ENCODE measurements around the gene KLF4. TPM values are rescaled to one million over a fixed set of nuclear protein-coding genes. Genes with fewer than 3 reads are reported as not detected.

Gene KLF4
- total and polyA plus RNA-seq, 2 of the 13 experiments (the other 11 are each of a cell fraction or from before 2014, with no cell fraction given), result 0.20 to 0.37 TPM

DNA sequence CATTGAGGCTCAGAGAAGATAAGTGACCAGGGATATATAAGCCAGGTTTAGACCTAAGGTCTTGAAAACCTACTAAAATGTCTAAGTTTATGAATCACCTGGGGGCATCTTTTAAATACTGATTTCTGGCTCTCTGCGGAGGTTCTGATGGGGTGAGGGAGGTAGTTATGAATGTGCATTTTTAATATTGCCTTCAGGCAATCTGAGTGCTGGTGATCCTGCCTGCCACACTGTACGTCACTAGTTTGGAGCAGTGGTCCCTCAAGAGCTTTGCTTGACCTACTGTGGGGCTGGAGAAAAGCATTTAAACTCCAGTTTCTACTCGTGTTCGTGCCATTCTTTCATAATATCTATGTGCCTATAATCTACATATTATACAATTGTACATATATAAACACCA is 36.1 kb downstream of the KLF4 start:
- Histone ChIP-seq H4K20me1 (ENCODE audit: insufficient read depth, low read length) (no peaks in the 10 kb centered on the region), H3K27ac (ENCODE audit: extremely low read length, insufficient read depth, low read length) (no peak overlapping the region), H3K9me3 (ENCODE audit: low read length) (no peaks in the 10 kb centered on the region), H3K9ac (ENCODE audit: insufficient read depth, low read depth, low read length) (no peak overlapping the region), H3K4me1 (ENCODE audit: insufficient read depth, low read length) (no peaks in the 10 kb centered on the region), H3K4me2 (ENCODE audit: low read depth, low read length) (no peak overlapping the region), H3K4me3 (replicated peaks in 1 of 3; ENCODE audit: insufficient read depth in 1 of 3, low read depth in 2 of 3, low read length in 3 of 3) (no peak overlapping the region), H3K79me2 (ENCODE audit: insufficient read depth, low read length) (no peaks in the 10 kb centered on the region), H3K27me3 (ENCODE audit: control insufficient read depth in 1 of 2, insufficient read depth in 2 of 2, low read length in 2 of 2) (peaks cover 0 to 4% of the 10 kb centered on the region in 2 experiments; a peak in 1 of 5 replicates), H2AFZ (ENCODE audit: low read length) (no peak overlapping the region), H3K36me3 (replicated peaks in 1 of 2; ENCODE audit: control insufficient read depth in 1 of 2, insufficient read depth in 2 of 2, low read length in 2 of 2) (no peaks in the 10 kb centered on the region)
- no TSS peak for BruUV-seq (replicated peaks)
- in situ Hi-C loops (cut with HindIII; ENCODE audit: extremely low pct_ligation_motif_present, low pct_unique_long_range_greater_than_20kb), result no loop called here
- no peak for TF ChIP-seq ZNF549 (CRISPR knock-in tag; IDR thresholded peaks at IDR 0.05)
- TF ChIP-seq, protein P1, sequence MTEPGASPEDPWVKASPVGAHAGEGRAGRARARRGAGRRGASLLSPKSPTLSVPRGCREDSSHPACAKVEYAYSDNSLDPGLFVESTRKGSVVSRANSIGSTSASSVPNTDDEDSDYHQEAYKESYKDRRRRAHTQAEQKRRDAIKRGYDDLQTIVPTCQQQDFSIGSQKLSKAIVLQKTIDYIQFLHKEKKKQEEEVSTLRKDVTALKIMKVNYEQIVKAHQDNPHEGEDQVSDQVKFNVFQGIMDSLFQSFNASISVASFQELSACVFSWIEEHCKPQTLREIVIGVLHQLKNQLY (CRISPR knock-in tag; IDR thresholded peaks at IDR 0.05), result no peak
- TF ChIP-seq ZNF839 (CRISPR knock-in tag; IDR thresholded peaks at IDR 0.05; ENCODE audit: borderline replicate concordance), result no peak
- TF ChIP-seq, protein P2, sequence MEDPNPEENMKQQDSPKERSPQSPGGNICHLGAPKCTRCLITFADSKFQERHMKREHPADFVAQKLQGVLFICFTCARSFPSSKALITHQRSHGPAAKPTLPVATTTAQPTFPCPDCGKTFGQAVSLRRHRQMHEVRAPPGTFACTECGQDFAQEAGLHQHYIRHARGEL (CRISPR knock-in tag; IDR thresholded peaks at IDR 0.05), result no peak
- no peak for TF ChIP-seq RBAK (CRISPR knock-in tag; IDR thresholded peaks at IDR 0.05)
- no peak for TF ChIP-seq ZC3H13 (CRISPR knock-in tag; IDR thresholded peaks at IDR 0.05)
- POLR2A ChIA-PET, result no interaction called here
- CTCF ChIA-PET (ENCODE audit: low intra/inter-chr PET ratio, low total read pairs), result no interaction called here
- intact Hi-C loops (cut with micrococcal nuclease; ENCODE audit: unreplicated experiment), result no loop called here
- ATAC-seq, result no peak
- DNase-seq (ENCODE audit: low spot score), result no peak
- 0% methylated on average over 4 of the region's 4 CpGs for WGBS (ENCODE audit: low lambda C conversion rate)
- no peak for FAIRE-seq

DNA sequence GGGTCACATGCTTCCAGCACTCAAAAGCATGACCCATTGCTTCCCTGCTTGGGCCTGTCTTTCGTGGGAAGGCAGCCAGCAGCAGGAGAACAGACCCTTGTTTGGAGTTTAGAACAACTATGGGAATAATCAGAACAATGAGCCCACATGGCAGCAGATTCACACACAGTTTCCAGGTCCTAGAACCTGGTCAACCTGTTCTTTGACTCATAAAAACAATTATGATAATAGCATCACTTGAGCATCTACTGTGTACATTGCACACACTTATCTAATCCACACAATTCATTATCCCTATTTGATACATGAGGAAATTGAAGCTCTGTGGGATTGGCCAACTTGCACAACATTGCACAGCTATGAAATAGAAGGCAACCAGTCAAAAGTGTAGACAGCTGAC is 41.7 kb downstream of the KLF4 start:
- intact Hi-C loops (cut with micrococcal nuclease; ENCODE audit: unreplicated experiment), result no loop called here
- H3K27me3 ChIP-seq (ENCODE audit: control insufficient read depth in 1 of 2, insufficient read depth in 2 of 2, low read length in 2 of 2), result no peaks in the 10 kb centered on the region
- no peaks in the 10 kb centered on the region for H4K20me1 ChIP-seq (ENCODE audit: insufficient read depth, low read length)
- FAIRE-seq (no peak), ATAC-seq (no peak), DNase-seq (ENCODE audit: low spot score) (no peak)
- no TSS peak for BruUV-seq (replicated peaks)
- ChIA-PET CTCF (ENCODE audit: low intra/inter-chr PET ratio, low total read pairs) (no interaction called here), POLR2A (no interaction called here)
- 0% methylated on average over 1 of the region's 1 CpG for WGBS (ENCODE audit: low lambda C conversion rate)
- H3K9ac ChIP-seq (ENCODE audit: insufficient read depth, low read depth, low read length), result no peak overlapping the region
- no peak overlapping the region for H3K4me3 ChIP-seq (replicated peaks in 1 of 3; ENCODE audit: insufficient read depth in 1 of 3, low read depth in 2 of 3, low read length in 3 of 3)
- H3K27ac ChIP-seq (ENCODE audit: extremely low read length, insufficient read depth, low read length), result no peak overlapping the region
- no peaks in the 10 kb centered on the region for H3K36me3 ChIP-seq (replicated peaks in 1 of 2; ENCODE audit: control insufficient read depth in 1 of 2, insufficient read depth in 2 of 2, low read length in 2 of 2)
- H3K4me2 ChIP-seq (ENCODE audit: low read depth, low read length), result no peak overlapping the region
- H3K4me1 ChIP-seq (ENCODE audit: insufficient read depth, low read length), result no peaks in the 10 kb centered on the region
- no peak overlapping the region for H2AFZ ChIP-seq (ENCODE audit: low read length)
- no peaks in the 10 kb centered on the region for H3K9me3 ChIP-seq (ENCODE audit: low read length)
- no peaks in the 10 kb centered on the region for H3K79me2 ChIP-seq (ENCODE audit: insufficient read depth, low read length)
- in situ Hi-C loops (cut with HindIII; ENCODE audit: extremely low pct_ligation_motif_present, low pct_unique_long_range_greater_than_20kb), result no loop called here
- TF ChIP-seq ZNF780A (CRISPR knock-in tag; IDR thresholded peaks at IDR 0.05) (no peak), ZNF34 (CRISPR knock-in tag; IDR thresholded peaks at IDR 0.05; ENCODE audit: borderline replicate concordance) (no peak), SYNCRIP (IDR thresholded peaks at IDR 0.05; ENCODE audit: insufficient read depth, low read depth, low read length) (no peak), MEIS1 (CRISPR knock-in tag; IDR thresholded peaks at IDR 0.05; ENCODE audit: borderline replicate concordance) (no peak), JARID2 (CRISPR knock-in tag; IDR thresholded peaks at IDR 0.05; ENCODE audit: insufficient replicate concordance) (no peak), ZNF558 (CRISPR knock-in tag; IDR thresholded peaks at IDR 0.05; ENCODE audit: borderline replicate concordance) (no peak), KLF11 (CRISPR knock-in tag; IDR thresholded peaks at IDR 0.05) (no peak), ZNF343 (CRISPR knock-in tag; IDR thresholded peaks at IDR 0.05) (no peak), ZNF83 (CRISPR knock-in tag; IDR thresholded peaks at IDR 0.05; ENCODE audit: borderline replicate concordance) (no peak)
- TF ChIP-seq, protein P3, sequence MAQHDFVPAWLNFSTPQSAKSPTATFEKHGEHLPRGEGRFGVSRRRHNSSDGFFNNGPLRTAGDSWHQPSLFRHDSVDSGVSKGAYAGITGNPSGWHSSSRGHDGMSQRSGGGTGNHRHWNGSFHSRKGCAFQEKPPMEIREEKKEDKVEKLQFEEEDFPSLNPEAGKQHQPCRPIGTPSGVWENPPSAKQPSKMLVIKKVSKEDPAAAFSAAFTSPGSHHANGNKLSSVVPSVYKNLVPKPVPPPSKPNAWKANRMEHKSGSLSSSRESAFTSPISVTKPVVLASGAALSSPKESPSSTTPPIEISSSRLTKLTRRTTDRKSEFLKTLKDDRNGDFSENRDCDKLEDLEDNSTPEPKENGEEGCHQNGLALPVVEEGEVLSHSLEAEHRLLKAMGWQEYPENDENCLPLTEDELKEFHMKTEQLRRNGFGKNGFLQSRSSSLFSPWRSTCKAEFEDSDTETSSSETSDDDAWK (CRISPR knock-in tag; IDR thresholded peaks at IDR 0.05), result no peak
- TF ChIP-seq, protein P4, sequence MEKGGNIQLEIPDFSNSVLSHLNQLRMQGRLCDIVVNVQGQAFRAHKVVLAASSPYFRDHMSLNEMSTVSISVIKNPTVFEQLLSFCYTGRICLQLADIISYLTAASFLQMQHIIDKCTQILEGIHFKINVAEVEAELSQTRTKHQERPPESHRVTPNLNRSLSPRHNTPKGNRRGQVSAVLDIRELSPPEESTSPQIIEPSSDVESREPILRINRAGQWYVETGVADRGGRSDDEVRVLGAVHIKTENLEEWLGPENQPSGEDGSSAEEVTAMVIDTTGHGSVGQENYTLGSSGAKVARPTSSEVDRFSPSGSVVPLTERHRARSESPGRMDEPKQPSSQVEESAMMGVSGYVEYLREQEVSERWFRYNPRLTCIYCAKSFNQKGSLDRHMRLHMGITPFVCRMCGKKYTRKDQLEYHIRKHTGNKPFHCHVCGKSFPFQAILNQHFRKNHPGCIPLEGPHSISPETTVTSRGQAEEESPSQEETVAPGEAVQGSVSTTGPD (CRISPR knock-in tag; IDR thresholded peaks at IDR 0.05), result no peak

All from HepG2 (cell line).